DMS79 treated with DMSO at 0.1 percent for 48 hours (cell line): ENCODE data around the gene ZNF790.

ENCODE experiments used
- DNase-seq: peaks from one replicate; lab custom pipeline; 2025; lab: John Stamatoyannopoulos, UW

Gene ZNF790

GRCh38 chr19:36772311-36773222 lies 65.6 kb downstream of the ZNF790 start, which contains the start of gene ZNF850:
Gene ZNF850, minus strand, starts transcription at chr19:36772807. Its CDS starts 10,201 bp downstream, at chr19:36762606.
- peak; percentile 96 for DNase-seq

- peak; percentile 69 for DNase-seq
Observed at GRCh38 chr19:36771261-36772231, 66.6 kb downstream of the ZNF790 start.
